Fibroblast of pulmonary artery (primary cell): ENCODE measurements around the gene SEZ6L2.
"Not testable (repeated sequence)": the region's sequence is repeated elsewhere in the genome, so short reads cannot be mapped to it uniquely, and the experiment has no call there.

Source experiments
- DNase-seq: peaks from one replicate; pipeline ENCODE4 v3.0.0-alpha.2; 2010; ENCODE audit warnings: low read depth
- H3K4me3 ChIP-seq: replicated peaks from 2 replicates; pipeline ENCODE4 v1.5.1; 2011; ENCODE audit warnings: low read depth, mild to moderate bottlenecking, control low read depth, low read length, moderate library complexity
- CTCF ChIP-seq: IDR thresholded peaks from 2 replicates; pipeline ENCODE4 v1.5.1; 2011; ENCODE audit warnings: mild to moderate bottlenecking, control low read depth, low read length, inconsistent platforms; ENCODE audit errors: missing control alignments

Gene SEZ6L2

GRCh38 chr16:29841631-29842030, 57.7 kb downstream of the SEZ6L2 start:
- no peak for TF ChIP-seq CTCF
- no peak overlapping the region for H3K4me3 ChIP-seq
- no peak for DNase-seq

- H3K4me3 ChIP-seq, result no peak overlapping the region
- no peak for DNase-seq
- TF ChIP-seq CTCF, result no peak
Observed at GRCh38 chr16:29840240-29840639, 59.1 kb downstream of the SEZ6L2 start.

- no peak overlapping the region for H3K4me3 ChIP-seq
- TF ChIP-seq CTCF, result no peak
- no peak for DNase-seq
Observed at GRCh38 chr16:29839822-29840221, 59.5 kb downstream of the SEZ6L2 start.

GRCh38 chr16:29837841-29838240, 61.5 kb downstream of the SEZ6L2 start:
- TF ChIP-seq CTCF, result no peak

GRCh38 chr16:29836623-29837022, 62.7 kb downstream of the SEZ6L2 start:
- DNase-seq, result no peak
- TF ChIP-seq CTCF, result no peak
- H3K4me3 ChIP-seq, result no peak overlapping the region

More at GRCh38 chr16:29837841-29838240, 61.5 kb downstream of the SEZ6L2 start:
- DNase-seq, result no peak
- no peak overlapping the region for H3K4me3 ChIP-seq

- DNase-seq, result no peak
- no peak overlapping the region for H3K4me3 ChIP-seq
- no peak for TF ChIP-seq CTCF
Observed at GRCh38 chr16:29835926-29836325, 63.4 kb downstream of the SEZ6L2 start.

- H3K4me3 ChIP-seq, result no peak overlapping the region
- no peak for DNase-seq
- TF ChIP-seq CTCF, result no peak
Observed at GRCh38 chr16:29834079-29834478, 65.3 kb downstream of the SEZ6L2 start.

- DNase-seq, H3K4me3 ChIP-seq: not testable (repeated sequence)
Observed at GRCh38 chr16:29833219-29833618, 66.1 kb downstream of the SEZ6L2 start.
